ENCODE results near the gene CCDC92B. TPM values are rescaled to one million over a fixed set of nuclear protein-coding genes. Genes with fewer than 3 reads are reported as not detected.

Gene CCDC92B
- total RNA-seq, 1 donor from 2014 or later: 1.2 TPM

DNA sequence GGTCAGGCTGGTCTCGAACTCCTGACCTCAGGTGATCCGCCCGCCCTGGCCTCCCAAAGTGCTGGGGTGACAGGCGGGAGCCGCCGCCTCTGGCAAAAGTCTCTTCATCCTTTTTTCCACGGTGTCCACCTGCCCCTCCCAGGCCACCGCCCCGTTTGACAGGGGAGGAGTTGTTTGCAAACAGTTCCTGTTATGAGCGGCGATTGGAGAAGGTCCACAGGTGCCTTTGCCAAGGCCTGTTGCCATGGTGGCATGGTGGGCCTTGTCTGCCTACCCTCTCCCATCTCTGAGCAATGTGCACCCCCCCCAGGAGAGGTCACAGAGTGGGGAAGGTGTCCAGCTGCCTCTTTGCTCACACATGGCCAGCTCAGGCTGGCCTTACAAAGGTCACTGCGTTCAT, 30.8 kb upstream of the CCDC92B start:
- DNase-seq (ENCODE audit: low spot score in 2 of 2) (no peak), FAIRE-seq (no peak)

DNA sequence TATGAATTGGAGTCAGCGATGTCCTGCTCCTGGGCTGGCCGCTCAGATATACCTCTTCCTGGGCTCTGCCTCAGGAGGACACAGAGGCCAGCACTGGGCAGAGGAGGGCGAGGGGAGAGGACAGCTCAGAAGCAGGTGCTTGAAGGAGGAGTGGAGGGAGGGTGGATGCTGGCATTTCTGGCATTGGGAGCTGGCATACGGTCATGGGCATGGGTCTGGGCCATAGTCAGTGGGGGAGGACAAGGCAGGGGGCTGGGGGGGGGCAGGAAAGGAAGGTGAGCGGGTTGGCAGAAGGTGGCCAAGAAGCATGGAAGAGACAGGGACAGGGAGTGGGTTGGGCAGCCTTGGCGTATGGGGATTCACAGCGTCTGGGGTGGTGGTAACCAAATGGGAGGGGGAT, 30.1 kb upstream of the CCDC92B start:
- FAIRE-seq: no peak
- no peak for DNase-seq (ENCODE audit: low spot score in 2 of 2)

GRCh38 chr17:2778489-2778888, 29.0 kb upstream of the CCDC92B start:
- no peak for DNase-seq (ENCODE audit: low spot score in 2 of 2)
- no peak for FAIRE-seq

DNA sequence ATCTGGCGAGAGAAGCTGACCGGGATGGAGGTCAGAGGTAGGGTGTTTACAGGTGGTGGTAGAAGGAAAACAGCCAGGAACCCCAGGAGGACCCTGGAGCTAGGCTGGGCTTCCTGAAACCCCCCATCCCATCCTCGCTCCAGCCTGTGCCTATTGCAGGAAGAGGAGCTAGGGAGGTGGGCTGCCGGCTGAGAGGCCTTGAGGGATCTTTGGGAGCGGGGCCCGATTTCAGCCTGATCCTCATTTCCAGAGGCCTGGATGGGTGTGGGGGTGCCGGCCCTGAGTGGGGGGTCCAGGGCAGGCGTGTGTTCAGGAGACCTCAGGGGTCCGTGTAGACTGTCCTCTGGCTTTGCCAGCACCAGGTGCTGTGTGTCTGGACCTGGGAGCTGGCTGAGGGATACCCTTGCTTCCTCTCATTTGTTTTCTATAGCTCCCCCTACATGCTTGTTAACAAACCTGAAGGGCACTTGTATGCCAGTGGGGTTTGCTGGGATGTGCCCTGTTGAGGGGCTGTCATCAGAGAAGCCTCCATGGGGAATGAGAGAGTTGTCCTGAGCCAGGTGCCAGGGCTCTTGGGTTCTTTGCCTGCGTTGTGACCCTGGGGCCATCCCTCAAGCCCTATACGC, 27.9 kb upstream of the CCDC92B start:
- no peak for DNase-seq (ENCODE audit: low spot score in 2 of 2)
- FAIRE-seq: no peak

DNA sequence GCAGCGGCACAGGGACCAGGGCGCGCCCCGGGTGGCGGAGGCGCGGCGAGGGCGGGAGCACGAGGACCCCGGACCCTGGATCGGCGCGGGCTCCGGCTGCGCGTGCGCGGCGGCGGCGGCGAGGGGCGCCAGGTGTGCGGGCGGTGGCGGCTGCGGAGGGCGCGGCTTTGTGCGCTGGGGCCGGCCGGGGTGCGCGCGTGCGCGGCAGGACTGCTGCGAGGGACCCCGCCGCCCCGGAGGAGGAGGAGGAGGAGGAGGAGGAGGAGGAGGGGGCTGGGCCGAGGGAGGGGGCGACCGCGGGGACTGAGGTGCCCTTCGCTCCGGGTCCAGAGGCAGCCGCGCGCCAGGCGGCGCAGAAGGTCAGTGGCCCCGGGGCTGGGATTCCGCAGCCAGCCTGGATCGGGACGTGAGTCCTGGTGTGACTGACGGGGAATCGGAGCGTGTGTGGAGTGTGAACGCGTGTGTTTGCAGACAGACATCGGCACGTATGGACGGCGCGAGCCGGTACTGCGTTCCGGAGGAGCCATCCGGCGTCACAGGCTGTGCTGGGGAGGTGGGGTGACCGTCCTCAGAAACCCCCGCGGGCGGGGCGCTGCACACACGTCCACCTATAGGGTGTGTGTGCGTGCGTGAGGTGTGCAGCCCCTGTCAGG, 27.3 kb upstream of the CCDC92B start:
- DNase-seq (ENCODE audit: low spot score in 2 of 2) (no peak), FAIRE-seq (no peak)

DNA sequence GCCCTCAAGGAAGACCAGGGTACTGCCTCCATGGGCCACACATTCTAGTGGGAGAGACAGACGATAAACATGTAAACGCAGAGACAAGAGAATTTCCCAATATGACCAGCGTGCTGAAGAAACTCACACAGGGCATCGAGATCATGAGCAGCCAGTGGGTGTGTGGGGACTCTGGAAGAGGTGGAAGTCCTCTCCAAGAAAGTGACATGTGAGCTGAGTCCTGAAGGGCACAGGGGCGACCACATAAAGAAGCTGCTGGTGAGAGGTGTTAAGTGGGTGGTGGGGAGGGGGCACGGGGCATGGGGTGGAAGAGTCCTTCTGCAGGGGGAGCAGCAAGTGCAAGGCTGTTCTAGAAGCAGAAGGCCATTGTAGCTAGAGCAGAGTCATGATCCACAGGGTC, 25.8 kb upstream of the CCDC92B start:
- no peak for FAIRE-seq
- no peak for DNase-seq (ENCODE audit: low spot score in 2 of 2)

DNA sequence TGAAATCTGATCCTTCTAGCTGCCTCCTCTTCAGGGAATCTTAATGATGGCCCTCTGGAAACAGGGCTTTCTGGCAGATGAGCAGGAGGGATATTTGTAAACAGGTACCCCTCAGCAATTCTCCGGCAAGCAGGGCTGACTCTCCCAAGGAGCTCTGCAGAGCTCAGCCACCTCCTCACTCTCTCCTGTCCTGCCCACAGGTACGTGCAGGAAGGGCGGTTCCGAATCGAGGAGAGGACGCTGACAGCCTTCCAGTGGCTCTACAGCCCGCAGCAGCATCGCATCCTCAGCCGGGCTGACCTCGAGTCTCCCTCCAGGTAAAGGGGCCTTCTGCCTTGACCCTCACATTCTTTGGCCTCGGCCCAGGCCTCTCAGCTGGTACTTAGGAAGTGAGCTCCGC, 20.7 kb upstream of the CCDC92B start:
- DNase-seq (ENCODE audit: low spot score in 2 of 2) (no peak), FAIRE-seq (no peak)

DNA sequence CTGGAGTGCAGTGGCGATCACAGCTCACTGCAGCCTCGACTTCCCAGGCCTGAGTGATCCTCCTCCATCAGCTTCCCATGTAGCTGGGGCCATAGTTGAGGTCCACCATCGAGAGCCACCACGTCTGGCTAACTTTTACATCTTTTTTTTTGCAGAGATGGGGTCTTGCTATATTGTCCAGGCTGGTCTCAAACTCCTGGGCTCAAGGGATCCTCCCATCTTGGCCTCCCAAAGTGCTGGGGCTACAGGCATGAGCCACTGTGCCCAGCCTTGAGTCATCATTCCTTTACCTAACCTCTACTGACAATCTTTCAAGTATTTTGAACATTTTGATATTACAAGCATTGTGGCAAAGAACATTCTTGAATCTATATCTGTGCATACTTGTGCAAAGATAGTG, 9.4 kb upstream of the CCDC92B start:
- FAIRE-seq: no peak
- no peak for DNase-seq (ENCODE audit: low spot score in 2 of 2)

DNA sequence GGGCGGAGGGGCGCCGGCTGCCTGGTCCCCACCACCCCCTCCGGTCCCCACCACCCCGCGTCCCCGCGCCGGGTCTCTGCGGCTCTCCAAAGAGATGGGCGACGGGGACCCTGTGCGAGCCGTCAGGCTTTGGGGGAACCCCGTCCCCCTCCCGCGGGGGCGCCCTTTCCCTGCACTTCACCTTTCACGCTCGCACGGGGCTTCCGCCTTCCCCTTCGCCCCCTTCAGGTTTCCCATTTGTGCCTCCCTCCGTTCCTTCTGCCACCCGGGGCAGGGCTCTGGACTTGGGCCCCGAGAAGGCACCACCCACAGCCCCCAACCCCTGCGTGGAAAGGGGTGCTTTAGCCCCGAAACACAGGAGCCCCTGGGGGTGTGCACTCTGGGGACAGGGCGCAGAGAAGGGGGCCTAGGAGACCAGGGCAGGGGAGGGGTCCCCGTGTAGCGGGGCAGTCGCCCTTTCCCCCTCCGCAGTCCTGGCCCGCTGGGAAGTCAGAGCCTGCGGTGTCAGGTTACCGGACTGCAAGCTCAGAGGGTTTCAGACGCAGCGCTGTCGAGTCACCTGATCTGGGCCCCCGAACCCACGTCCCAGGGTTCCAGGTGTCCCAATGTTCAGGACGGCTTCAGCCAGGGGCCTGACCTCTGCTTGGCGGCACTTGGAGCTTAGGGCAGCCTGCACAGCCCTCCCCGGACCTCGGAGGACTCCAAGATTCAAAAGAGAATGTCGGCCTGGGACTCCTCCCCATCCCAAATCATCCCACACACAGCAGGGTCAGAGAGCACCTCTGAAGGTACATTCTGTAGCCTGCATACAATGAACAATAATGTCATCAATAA, 6.7 kb upstream of the CCDC92B start:
- no peak for DNase-seq (ENCODE audit: low spot score in 2 of 2)
- no peak for FAIRE-seq

GRCh38 chr17:2751491-2751890, 2.0 kb upstream of the CCDC92B start:
- DNase-seq (ENCODE audit: low spot score in 2 of 2): no peak
- FAIRE-seq: no peak

DNA sequence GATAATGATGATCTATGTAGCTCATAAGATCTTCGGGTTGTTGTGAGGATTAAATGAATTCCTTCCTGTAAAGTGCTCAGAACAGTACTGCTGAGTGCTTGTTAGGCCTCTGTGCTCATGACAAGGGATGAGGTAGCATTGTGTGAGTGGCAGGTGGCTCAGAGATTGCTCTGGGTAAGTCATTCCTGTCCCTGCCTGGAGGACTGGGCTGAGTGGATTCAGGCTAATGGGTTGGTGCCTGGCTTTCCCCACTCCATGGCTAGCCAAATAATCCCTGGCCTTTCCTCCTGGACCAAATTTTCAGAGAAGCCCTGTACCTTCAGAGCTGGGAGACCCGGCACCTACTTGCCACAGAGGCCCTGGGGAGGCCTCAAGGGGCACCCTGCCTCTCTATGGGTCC, 1.3 kb upstream of the CCDC92B start:
- FAIRE-seq (no peak), DNase-seq (ENCODE audit: low spot score in 2 of 2) (no peak)

GRCh38 chr17:2749784-2750181, 331 bp upstream of the CCDC92B start:
- no peak for FAIRE-seq

DNA sequence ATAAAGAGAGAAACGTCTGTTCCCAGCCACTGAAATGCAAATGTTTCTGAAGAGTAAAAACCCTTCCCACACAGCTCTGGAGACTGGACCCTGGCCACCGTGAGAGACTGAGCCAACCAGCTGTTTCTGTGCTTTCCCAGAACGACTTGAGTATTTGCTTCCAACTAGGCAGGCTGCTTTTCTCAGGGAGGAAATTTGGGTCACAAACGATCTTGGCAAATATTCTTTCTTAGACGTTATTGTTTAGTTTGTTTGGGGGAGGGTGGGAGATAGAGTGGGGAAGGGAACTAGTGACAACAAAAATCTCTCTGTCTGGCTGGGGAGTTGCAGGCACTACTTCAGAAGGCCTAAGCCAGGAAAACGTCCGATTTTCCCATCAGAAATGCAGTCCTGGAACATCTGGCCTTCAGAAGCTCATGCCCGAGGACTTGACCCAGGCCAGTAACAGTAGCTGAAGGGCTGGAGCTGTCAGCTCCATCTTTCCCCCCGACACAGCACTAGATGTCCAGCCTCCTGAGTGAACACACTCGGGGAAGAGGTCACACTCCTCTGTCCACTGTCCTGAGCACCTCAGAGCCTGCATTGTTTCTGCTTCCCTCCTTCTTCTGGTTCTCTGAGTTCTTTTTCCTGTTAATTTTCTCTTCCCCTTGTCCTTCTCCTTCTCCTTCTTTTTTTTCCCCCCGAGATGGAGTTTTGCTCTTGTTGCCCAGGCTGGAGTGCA, 4.0 kb downstream of the CCDC92B start:
- peak in 1 of 2 donors; percentile 40 for DNase-seq (ENCODE audit: low spot score in 2 of 2)

More at GRCh38 chr17:2749784-2750181, 331 bp upstream of the CCDC92B start:
- DNase-seq (ENCODE audit: low spot score in 2 of 2): peak; percentile 80 to 81

DNA sequence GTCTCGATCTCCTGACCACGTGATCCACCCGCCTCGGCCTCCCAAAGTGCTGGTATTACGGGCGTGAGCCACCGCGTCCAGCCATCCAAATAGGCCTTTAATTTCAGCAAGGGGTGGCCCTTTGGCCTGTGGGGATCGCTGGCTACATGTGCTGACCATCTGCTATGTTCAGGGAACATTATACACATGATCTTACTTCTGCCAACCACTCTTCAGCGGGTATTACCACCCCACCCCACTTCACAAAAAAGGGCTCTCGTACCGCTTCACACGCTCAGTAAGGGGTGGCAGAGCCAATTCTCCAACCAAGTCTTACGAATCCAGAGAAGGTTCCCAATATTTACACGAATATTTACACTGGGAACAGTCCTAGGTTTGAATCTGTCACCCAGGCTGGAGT, 11.8 kb downstream of the CCDC92B start:
- DNase-seq (ENCODE audit: low spot score in 2 of 2) (no peak), FAIRE-seq (no peak)

More for the DNA sequence above, 4.0 kb downstream of the CCDC92B start:
- no peak for FAIRE-seq

DNA sequence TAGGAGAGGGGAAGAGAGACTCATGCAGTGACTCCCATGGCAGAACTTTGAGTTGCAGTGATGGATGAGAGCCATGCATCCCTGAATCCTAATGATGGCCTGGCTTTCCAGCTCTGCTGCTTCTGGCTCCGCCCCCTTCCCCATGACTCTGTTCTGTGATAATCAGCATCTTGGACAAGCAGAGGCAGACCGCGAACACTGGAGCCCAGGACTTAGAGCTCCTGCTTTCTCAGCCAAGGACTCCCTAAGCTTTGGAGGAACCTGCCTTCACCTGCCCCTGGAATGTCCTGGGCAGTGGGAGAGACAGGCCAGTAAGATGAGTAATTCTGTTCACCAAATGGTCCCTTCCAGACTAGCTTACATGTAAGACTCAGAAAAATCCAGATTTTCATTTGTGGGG, 12.5 kb downstream of the CCDC92B start:
- FAIRE-seq (no peak), DNase-seq (ENCODE audit: low spot score in 2 of 2) (no peak)

DNA sequence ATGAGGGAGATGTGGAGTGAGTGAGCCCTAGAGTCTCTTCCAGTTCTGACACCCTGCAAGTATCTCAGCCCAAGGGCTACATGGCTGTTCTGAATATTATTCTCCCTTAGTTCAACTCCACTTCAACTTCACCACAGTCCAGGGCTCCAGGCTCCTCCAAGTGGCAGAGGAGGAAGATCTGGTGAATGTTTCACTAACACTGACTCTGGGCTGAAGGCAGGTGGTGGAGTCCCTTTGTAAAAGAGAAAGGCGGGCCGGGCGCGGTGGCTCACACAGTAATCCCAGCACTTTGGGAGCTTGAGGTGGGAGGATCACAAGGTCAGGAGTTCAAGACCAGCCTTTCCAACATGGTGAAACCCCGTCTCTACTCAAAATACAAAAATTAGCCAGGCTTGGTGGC, 13.6 kb downstream of the CCDC92B start:
- FAIRE-seq (no peak), DNase-seq (ENCODE audit: low spot score in 2 of 2) (no peak)

DNA sequence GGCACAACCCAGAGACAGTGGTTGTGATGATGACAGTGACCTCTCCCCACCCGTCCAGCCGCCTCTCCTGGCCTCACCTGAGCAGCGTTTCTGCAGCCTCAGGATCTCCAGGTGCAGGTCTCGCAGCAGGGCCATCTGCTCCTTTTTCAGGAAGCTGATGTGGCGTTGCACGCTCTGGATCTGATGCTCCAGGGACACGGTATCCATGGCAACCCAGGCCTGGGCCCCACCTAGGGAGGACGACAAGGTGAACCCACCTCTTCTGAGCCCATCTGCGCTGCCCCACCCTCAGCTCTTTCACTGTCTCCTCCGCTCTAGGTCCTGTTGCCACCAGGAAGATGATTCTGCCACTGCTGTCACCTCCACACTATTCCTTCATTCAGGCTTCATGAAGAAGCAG, 14.5 kb downstream of the CCDC92B start:
- DNase-seq (ENCODE audit: low spot score in 2 of 2) (no peak), FAIRE-seq (no peak)

DNA sequence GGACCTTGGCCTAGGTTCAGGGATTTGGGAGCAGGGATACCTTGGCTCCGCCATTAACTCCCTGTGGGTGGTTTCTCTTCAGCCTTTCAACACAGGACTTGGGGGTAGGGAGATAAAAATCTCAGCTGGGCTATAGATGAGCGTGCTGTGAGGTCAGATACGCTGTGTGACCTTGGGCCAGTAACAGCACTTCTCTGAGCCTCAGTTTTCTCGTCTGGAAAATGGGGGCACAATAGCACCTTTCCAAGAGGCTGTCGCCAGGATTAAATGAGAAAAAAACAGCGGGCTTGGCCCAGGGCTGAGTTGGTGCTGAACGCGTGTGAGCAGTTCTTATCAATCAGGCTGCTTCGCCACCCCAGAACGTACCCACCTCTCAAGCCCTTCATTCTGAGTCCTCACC, 17.6 kb downstream of the CCDC92B start:
- DNase-seq (ENCODE audit: low spot score in 2 of 2) (no peak), FAIRE-seq (no peak)

DNA sequence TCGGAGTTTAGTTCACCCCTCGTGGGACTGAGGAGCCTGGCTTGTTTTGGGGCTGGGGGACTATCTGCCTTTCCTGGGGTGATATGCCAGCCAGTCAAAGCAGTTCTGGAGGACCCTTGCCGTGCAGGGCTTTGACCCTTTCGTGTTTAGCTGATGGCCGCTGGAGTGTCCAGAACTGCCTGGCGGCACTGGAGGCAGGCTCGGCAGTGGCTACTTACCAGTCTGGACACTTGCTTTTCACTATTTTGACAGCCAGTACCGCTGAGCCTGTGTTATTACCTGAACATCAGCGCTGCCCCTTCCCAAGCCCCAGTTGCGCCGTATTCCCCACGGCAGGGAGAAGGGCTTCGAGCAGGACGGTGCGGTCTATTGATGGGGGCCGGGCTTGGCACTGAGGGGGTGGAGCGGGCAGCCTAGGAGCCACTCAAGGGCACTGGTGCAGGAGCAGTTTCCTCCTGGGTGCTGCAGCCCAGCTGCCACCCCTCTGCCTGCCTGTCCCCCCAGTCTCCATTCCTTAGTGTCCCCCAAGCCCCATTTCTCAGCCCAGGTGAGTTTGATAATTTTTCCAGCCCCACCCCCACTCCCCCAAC, 18.6 kb downstream of the CCDC92B start:
- FAIRE-seq (no peak), DNase-seq (ENCODE audit: low spot score in 2 of 2) (no peak)

GRCh38 chr17:2724784-2725164, 24.7 kb downstream of the CCDC92B start:
- DNase-seq (ENCODE audit: low spot score in 2 of 2) (peak; percentile 68), FAIRE-seq (no peak)
